Measurements from ENCODE around the gene ETFA.

DNA sequence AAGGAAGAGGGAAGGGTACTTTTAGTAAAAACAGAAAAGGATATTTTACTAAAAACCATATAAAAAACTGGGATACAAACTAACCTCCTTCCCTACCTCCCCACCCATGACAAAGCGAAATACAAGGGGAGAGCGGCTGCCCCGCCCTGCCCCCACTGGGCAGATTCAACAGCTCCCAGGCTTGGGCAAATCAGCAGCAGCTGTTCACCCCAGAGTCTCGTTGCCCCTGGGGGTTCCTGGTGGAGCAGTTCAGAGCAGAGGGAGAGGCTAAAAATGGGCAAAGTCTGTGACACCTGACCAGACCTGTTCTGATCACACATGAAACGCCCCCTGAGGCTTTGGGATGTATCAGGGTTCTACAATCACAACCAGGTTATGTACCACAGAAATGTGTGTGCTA, 2.5 kb upstream of the ETFA start:
- TF ChIP-seq, protein P1, sequence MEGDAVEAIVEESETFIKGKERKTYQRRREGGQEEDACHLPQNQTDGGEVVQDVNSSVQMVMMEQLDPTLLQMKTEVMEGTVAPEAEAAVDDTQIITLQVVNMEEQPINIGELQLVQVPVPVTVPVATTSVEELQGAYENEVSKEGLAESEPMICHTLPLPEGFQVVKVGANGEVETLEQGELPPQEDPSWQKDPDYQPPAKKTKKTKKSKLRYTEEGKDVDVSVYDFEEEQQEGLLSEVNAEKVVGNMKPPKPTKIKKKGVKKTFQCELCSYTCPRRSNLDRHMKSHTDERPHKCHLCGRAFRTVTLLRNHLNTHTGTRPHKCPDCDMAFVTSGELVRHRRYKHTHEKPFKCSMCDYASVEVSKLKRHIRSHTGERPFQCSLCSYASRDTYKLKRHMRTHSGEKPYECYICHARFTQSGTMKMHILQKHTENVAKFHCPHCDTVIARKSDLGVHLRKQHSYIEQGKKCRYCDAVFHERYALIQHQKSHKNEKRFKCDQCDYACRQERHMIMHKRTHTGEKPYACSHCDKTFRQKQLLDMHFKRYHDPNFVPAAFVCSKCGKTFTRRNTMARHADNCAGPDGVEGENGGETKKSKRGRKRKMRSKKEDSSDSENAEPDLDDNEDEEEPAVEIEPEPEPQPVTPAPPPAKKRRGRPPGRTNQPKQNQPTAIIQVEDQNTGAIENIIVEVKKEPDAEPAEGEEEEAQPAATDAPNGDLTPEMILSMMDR (IDR thresholded peaks at IDR 0.05; ENCODE audit: low read length): no peak
- no peak for TF ChIP-seq EZH2 (optimal IDR thresholded peaks at IDR 0.05; ENCODE audit: low read depth, low read length)
- no peak for TF ChIP-seq EZH2phosphoT487 (IDR thresholded peaks at IDR 0.05; ENCODE audit: low read length)
